ENCODE data around the gene DHRS7B. TPM values are rescaled to one million over a fixed set of nuclear protein-coding genes. Genes with fewer than 3 reads are reported as not detected.

Gene DHRS7B
- total and polyA plus RNA-seq, 9 of the 15 experiments (the other 6 are each of a cell fraction or from before 2014, with no cell fraction given) = 8.0 to 30.7 (median 14.8) TPM

DNA sequence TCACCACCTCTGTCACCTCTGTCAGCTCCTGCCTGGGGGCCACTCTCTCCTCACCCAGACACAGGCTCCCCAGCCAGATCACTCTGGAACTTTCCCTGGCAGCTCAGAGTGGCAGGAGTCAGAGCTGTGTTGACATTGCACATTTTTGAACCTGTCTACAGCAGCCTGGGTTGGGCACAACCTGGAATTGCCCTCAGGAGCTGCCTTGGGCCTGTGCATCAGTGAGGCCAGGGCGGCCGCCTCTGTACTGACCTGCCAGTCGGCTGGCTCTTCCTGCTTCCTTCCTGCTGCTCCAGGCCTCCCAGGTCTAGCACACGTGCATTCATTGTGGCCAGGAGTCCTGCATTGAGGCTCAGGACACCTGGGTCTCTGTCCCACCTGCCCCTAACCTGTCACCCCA, 101.3 kb downstream of the DHRS7B start:
- Histone ChIP-seq H3K27me3 (ENCODE audit: control insufficient read depth in 2 of 2, insufficient read depth in 2 of 2, low read length in 2 of 2) (no peaks in the 10 kb centered on the region), H3K79me2 (ENCODE audit: control insufficient read depth, insufficient read depth, low read length) (no peaks in the 10 kb centered on the region), H3K9me1 (ENCODE audit: control insufficient read depth, insufficient read depth, low read length) (no peaks in the 10 kb centered on the region), H2AFZ (ENCODE audit: low read depth, low read length) (no peak overlapping the region), H3K9me3 (replicated peaks; ENCODE audit: control insufficient read depth, insufficient read depth, low read depth, low read length) (no peaks in the 10 kb centered on the region), H4K20me1 (replicated peaks; ENCODE audit: control insufficient read depth, insufficient read depth, low read length) (no peaks in the 10 kb centered on the region), H3K27ac (ENCODE audit: extremely low read depth, low read depth, low read length) (no peak overlapping the region), H3K4me2 (ENCODE audit: insufficient read depth, low read length) (no peak overlapping the region), H3K9ac (ENCODE audit: insufficient read depth in 1 of 2, low read depth in 2 of 2, low read length in 2 of 2) (no peak overlapping the region), H3K36me3 (ENCODE audit: control insufficient read depth, insufficient read depth, low read length) (0 out of 3 replicates have a peak, but pooled peaks cover under 1% of the 10 kb centered on the region), H3K4me3 (no peak overlapping the region), H3K4me1 (replicated peaks in 1 of 2; ENCODE audit: control insufficient read depth in 2 of 2, insufficient read depth in 2 of 2, low read length in 2 of 2) (no peaks in the 10 kb centered on the region)
- 14% methylated on average over 1 of the region's 4 CpGs for WGBS (ENCODE audit: insufficient coverage, low coverage, missing lambda C conversion rate)
- in situ Hi-C loops (cut with MboI) (no loop called here), intact Hi-C loops (cut with micrococcal nuclease) (no loop called here)
- POLR2A ChIA-PET = no interaction called here
- BruUV-seq (replicated peaks) = no TSS peak
- ATAC-seq = no peak; the same call in 2 of the 3 replicates
- CTCF ChIA-PET (ENCODE audit: low intra/inter-chr PET ratio) = no interaction called here
- no peak for FAIRE-seq
- no peak for TF ChIP-seq BRCA1 (IDR thresholded peaks at IDR 0.05)
- no peak for TF ChIP-seq BRCA1 (CRISPR knock-in tag; IDR thresholded peaks at IDR 0.05)
- TF ChIP-seq, protein P1, sequence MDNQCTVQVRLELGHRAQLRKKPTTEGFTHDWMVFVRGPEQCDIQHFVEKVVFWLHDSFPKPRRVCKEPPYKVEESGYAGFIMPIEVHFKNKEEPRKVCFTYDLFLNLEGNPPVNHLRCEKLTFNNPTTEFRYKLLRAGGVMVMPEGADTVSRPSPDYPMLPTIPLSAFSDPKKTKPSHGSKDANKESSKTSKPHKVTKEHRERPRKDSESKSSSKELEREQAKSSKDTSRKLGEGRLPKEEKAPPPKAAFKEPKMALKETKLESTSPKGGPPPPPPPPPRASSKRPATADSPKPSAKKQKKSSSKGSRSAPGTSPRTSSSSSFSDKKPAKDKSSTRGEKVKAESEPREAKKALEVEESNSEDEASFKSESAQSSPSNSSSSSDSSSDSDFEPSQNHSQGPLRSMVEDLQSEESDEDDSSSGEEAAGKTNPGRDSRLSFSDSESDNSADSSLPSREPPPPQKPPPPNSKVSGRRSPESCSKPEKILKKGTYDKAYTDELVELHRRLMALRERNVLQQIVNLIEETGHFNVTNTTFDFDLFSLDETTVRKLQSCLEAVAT (IDR thresholded peaks at IDR 0.05) = no peak
- TF ChIP-seq ZNF583 (CRISPR knock-in tag; IDR thresholded peaks at IDR 0.05) = no peak
- TF ChIP-seq, protein P2, sequence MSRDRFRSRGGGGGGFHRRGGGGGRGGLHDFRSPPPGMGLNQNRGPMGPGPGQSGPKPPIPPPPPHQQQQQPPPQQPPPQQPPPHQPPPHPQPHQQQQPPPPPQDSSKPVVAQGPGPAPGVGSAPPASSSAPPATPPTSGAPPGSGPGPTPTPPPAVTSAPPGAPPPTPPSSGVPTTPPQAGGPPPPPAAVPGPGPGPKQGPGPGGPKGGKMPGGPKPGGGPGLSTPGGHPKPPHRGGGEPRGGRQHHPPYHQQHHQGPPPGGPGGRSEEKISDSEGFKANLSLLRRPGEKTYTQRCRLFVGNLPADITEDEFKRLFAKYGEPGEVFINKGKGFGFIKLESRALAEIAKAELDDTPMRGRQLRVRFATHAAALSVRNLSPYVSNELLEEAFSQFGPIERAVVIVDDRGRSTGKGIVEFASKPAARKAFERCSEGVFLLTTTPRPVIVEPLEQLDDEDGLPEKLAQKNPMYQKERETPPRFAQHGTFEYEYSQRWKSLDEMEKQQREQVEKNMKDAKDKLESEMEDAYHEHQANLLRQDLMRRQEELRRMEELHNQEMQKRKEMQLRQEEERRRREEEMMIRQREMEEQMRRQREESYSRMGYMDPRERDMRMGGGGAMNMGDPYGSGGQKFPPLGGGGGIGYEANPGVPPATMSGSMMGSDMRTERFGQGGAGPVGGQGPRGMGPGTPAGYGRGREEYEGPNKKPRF (IDR thresholded peaks at IDR 0.05; ENCODE audit: low read depth, low read length) = no peak
- TF ChIP-seq CREBBP (IDR thresholded peaks at IDR 0.05; ENCODE audit: low read depth, low read length) = no peak
- no peak for TF ChIP-seq CBX3 (IDR thresholded peaks at IDR 0.05; ENCODE audit: borderline replicate concordance in 1 of 2, low read length in 2 of 2)
- no peak for TF ChIP-seq ZNF133 (CRISPR knock-in tag; IDR thresholded peaks at IDR 0.05)
- TF ChIP-seq L3MBTL2 (IDR thresholded peaks at IDR 0.05) = no peak
- DNase-seq (ENCODE audit: extremely low read depth in 1 of 4, low spot score in 3 of 4) = no peak
